ENCODE measurements around the gene RASA2.
"Not testable (repeated sequence)": the region's sequence is repeated elsewhere in the genome, so short reads cannot be mapped to it uniquely, and the experiment has no call there.

The RASA2 gene

GRCh38 chr3:141457624-141458236 lies 29.1 kb upstream of the RASA2 start:
- no peak for DNase-seq

GRCh38 chr3:141459008-141459407 lies 27.8 kb upstream of the RASA2 start:
- no peak for DNase-seq

- DNase-seq, result peak; percentile 92
These were observed 26.6 kb upstream of the RASA2 start for GRCh38 chr3:141460097-141460704.

GRCh38 chr3:141462176-141462859 lies 24.5 kb upstream of the RASA2 start:
- peak; percentile 14 for DNase-seq

- DNase-seq, result no peak
These were observed 21.6 kb upstream of the RASA2 start for GRCh38 chr3:141465221-141465620.

GRCh38 chr3:141466633-141467169 lies 20.1 kb upstream of the RASA2 start:
- DNase-seq, result no peak

- DNase-seq, result no peak
These were observed 17.1 kb upstream of the RASA2 start for GRCh38 chr3:141469720-141470119.

GRCh38 chr3:141471160-141471559 lies 15.7 kb upstream of the RASA2 start:
- DNase-seq, result no peak

- DNase-seq, result peak; percentile 51
These were observed 10.8 kb upstream of the RASA2 start for GRCh38 chr3:141476033-141476432.

- DNase-seq, result no peak
These were observed 9.6 kb upstream of the RASA2 start for GRCh38 chr3:141477224-141477623.

- no peak for DNase-seq
These were observed 8.7 kb upstream of the RASA2 start for GRCh38 chr3:141478139-141478538.

GRCh38 chr3:141478840-141479239 lies 8.0 kb upstream of the RASA2 start:
- not testable (repeated sequence) for DNase-seq

- DNase-seq, result no peak
These were observed 4.4 kb upstream of the RASA2 start for GRCh38 chr3:141482245-141482922.

GRCh38 chr3:141484701-141485287 lies 2.0 kb upstream of the RASA2 start:
- DNase-seq, result no peak

GRCh38 chr3:141485641-141486495 lies 959 bp upstream of the RASA2 start:
- peak; percentile 32 for DNase-seq

- no peak for DNase-seq
These were observed 406 bp upstream of the RASA2 start for GRCh38 chr3:141486496-141486745.

- peak; percentile 93 for DNase-seq
These were observed 860 bp downstream of the RASA2 start for GRCh38 chr3:141487521-141488252.

GRCh38 chr3:141489203-141489602 lies 2.4 kb downstream of the RASA2 start:
- peak; percentile 79 for DNase-seq

- DNase-seq, result no peak
These were observed 4.3 kb downstream of the RASA2 start for GRCh38 chr3:141491081-141491480.

- no peak for DNase-seq
These were observed 5.1 kb downstream of the RASA2 start for GRCh38 chr3:141491929-141492328.

- peak; percentile 47 for DNase-seq
These were observed 6.4 kb downstream of the RASA2 start for GRCh38 chr3:141493184-141493583.

GRCh38 chr3:141497589-141497988 lies 10.8 kb downstream of the RASA2 start:
- not testable (repeated sequence) for DNase-seq
